ENCODE results near the gene FNIP2.
A peak's percentile ranks its signal among the peaks of the same experiment; 100 is the strongest.

The FNIP2 gene

GRCh38 chr4:158841540-158841939 lies 72.7 kb downstream of the FNIP2 start:
- DNase-seq (ENCODE audit: insufficient read length, low spot score): no peak
- TF ChIP-seq, protein P1, sequence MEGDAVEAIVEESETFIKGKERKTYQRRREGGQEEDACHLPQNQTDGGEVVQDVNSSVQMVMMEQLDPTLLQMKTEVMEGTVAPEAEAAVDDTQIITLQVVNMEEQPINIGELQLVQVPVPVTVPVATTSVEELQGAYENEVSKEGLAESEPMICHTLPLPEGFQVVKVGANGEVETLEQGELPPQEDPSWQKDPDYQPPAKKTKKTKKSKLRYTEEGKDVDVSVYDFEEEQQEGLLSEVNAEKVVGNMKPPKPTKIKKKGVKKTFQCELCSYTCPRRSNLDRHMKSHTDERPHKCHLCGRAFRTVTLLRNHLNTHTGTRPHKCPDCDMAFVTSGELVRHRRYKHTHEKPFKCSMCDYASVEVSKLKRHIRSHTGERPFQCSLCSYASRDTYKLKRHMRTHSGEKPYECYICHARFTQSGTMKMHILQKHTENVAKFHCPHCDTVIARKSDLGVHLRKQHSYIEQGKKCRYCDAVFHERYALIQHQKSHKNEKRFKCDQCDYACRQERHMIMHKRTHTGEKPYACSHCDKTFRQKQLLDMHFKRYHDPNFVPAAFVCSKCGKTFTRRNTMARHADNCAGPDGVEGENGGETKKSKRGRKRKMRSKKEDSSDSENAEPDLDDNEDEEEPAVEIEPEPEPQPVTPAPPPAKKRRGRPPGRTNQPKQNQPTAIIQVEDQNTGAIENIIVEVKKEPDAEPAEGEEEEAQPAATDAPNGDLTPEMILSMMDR (IDR thresholded peaks at IDR 0.05; ENCODE audit: insufficient read depth, missing control alignments): no peak
- FAIRE-seq: no peak

GRCh38 chr4:158845311-158846041 lies 76.7 kb downstream of the FNIP2 start:
- FAIRE-seq (no peak), DNase-seq (ENCODE audit: insufficient read length, low spot score) (no peak)
- TF ChIP-seq, protein P1 (IDR thresholded peaks at IDR 0.05; ENCODE audit: insufficient read depth, missing control alignments): no peak

DNA sequence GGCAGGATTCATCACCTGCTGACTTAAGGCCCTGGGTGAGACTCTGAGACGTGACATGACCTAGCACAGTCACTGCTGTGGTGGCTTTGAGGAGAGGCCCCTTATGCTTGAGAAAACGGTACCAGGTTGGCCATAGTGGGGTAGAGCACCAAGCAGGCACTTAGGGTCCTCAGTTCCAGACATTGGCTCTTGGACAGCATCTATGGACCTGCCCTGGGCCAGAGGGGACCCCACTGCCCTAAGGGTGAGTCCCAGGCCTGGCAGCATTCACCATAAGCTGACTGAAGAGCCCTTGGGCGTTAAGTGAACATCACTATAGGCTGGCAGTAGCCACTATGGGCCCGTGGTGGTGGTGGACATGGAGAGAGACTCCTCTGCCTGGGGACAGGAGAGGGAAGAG lies 78.7 kb downstream of the FNIP2 start:
- no peak for FAIRE-seq
- DNase-seq (ENCODE audit: insufficient read length, low spot score): no peak
- TF ChIP-seq, protein P1 (IDR thresholded peaks at IDR 0.05; ENCODE audit: insufficient read depth, missing control alignments): no peak

DNA sequence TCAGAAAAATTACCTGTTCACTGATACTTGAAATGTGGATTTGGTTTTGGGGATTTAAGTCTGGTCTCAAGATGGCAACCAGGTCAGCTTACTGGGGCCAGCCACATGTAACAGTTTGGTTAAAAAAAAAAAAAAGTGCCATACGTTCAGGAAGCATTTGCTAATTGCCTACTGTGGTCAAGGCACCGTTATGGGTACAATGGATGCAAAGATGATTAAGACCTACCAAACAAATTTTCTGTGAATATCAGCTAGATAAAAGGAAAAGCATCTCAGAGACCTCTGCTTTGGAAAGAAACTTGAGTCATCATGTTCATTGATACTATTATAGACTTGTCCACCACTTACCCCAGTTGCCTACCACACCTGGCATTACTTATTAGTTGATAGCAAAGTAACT lies 80.9 kb downstream of the FNIP2 start:
- no peak for FAIRE-seq
- DNase-seq (ENCODE audit: insufficient read length, low spot score): no peak
- TF ChIP-seq, protein P1 (IDR thresholded peaks at IDR 0.05; ENCODE audit: insufficient read depth, missing control alignments): no peak

DNA sequence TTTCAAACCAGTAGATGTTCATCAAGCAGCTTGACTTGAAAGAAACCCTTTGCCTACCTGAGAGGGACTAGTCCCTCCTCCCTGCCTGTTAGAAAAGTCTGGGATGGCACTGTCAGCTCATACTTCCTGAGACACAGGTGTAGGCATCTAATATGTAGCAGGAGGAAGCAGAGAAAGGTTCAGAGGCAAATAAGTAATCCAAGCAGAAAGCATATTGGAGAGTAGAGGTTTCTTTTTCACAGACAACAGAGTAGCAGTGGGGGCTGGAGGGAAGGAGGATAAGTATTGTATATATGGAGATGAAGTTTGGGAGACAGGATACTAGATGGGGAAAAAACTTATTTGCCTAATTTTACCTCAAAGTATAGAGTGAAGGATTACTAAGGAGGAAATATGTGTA lies 81.5 kb downstream of the FNIP2 start:
- TF ChIP-seq, protein P1 (IDR thresholded peaks at IDR 0.05; ENCODE audit: insufficient read depth, missing control alignments): no peak
- DNase-seq (ENCODE audit: insufficient read length, low spot score) (no peak), FAIRE-seq (no peak)

DNA sequence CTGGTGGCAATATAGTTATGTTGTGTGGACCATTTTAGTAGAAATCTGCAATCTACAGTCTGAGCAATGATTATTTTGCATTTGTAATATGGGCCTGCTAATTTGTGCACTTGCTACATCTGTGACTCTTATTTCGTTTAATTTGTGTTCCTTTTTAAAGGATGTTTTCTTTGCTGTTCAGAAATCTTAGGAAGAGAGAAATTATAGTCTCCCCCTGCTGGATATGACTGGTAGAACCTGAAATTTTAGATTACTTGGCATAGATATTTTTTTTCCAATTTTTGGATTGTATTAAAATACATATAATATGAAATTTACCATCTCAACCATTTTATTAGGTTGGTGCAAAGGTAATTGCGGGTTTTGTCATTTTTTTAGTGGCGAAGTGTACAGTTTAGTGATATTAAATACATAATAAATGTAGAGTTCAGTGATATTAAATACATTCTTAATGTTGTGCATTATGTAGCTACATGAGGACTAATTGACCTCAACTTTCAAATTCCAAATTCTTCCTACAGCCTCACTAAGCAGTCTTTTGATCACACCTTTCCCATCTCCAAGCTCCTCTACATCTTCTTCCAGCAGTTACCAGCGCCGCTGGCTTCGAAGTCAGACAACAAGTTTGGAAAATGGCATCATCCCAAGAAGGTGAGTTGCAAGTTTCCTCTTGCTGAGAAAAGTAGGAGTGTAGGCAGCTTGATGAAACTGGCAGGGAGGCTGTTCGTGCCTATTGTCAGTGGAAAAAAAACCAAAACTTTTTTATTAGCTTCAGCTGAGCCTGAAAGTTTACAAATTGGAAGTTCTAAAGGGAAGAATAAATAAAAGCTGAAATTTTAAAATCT lies 82.2 kb downstream of the FNIP2 start:
- TF ChIP-seq, protein P1 (IDR thresholded peaks at IDR 0.05; ENCODE audit: insufficient read depth, missing control alignments): peak; percentile 60
- no peak for FAIRE-seq
- no peak for DNase-seq (ENCODE audit: insufficient read length, low spot score)

GRCh38 chr4:158854236-158854635 lies 85.4 kb downstream of the FNIP2 start:
- TF ChIP-seq, protein P1 (IDR thresholded peaks at IDR 0.05; ENCODE audit: insufficient read depth, missing control alignments): no peak
- no peak for FAIRE-seq
- DNase-seq (ENCODE audit: insufficient read length, low spot score): no peak

Data from D721Med (cell line).